ENCODE results near the gene TYK2. TPM values are rescaled to one million over a fixed set of nuclear protein-coding genes. Genes with fewer than 3 reads are reported as not detected.
A peak's percentile ranks its signal among the peaks of the same experiment; 100 is the strongest.

TYK2 gene
- total RNA-seq, 4 donors from 2014 or later = 40.8 to 77.2 (median 53.9) TPM

DNA sequence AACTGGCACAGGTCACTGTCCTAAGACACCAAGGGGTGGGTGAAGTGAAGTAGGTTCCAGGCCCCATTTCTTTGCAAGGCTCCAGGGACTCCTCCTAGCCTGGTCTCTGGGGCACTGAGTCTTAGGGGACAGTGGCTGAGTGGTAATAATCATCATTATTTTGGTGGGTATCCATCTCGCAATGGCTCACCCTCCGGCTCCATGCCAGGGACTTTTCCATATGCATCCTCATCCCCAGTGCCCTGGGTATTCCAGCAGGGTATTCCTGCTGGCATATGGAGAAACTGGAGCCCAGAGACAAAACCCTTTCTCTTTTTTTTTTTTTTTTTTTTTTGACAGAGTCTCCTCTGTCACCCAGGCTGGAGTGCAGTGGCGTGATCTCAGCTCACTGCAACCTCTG is 42.5 kb upstream of the TYK2 start:
- Histone ChIP-seq H3K27ac (no peak overlapping the region), H3K9me3 (no peaks in the 10 kb centered on the region), H3K4me3 (no peak overlapping the region), H3K36me3 (no peaks in the 10 kb centered on the region), H3K27me3 (peaks cover 86% of the 10 kb centered on the region), H3K4me1 (peaks cover 0 to 45% (median 25%) of the 10 kb centered on the region in 3 donors)
- WGBS, 2 donors (ENCODE audit: low coverage in 1 of 2) = 58 to 79% methylated on average over 2 of the region's 3 CpGs
- ATAC-seq = no peak
- TF ChIP-seq POLR2A (IDR thresholded peaks at IDR 0.05) (no peak), CTCF (IDR thresholded peaks at IDR 0.05) (no peak), POLR2AphosphoS5 (IDR thresholded peaks at IDR 0.05) (no peak), EP300 (IDR thresholded peaks at IDR 0.05) (no peak)

DNA sequence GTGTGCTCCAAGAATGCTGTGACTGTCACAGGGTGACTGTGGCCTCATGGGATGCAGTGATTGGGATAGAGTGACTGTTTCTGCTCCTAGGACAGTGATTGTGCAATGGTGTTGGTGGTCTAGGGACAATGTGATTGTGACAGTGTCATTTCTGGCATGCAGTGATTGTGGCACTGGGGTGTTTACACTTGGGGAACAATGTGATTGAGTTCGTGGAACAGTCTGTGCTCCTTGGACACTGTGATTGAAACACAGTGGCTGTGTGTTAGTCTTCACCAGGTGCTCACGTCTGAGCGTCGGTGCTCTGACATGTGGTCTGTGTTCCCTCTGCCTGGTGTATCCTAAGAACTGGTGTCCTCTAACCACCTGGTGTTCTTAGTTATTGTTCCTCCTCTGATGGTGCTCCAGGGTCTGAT is 41.7 kb upstream of the TYK2 start:
- no peaks in the 10 kb centered on the region for H3K36me3 ChIP-seq
- peaks cover 0 to 52% (median 25%) of the 10 kb centered on the region in 3 donors for H3K4me1 ChIP-seq
- TF ChIP-seq POLR2AphosphoS5 (IDR thresholded peaks at IDR 0.05) = no peak
- 5% methylated on average over 3 of the region's 4 CpGs; no CpG with 5 or more reads in 1 of the 2 donors for WGBS, 2 donors (ENCODE audit: low coverage in 1 of 2)
- H3K4me3 ChIP-seq = no peak overlapping the region
- no peak overlapping the region for H3K27ac ChIP-seq
- peaks cover 91% of the 10 kb centered on the region for H3K27me3 ChIP-seq
- ATAC-seq = no peak
- no peaks in the 10 kb centered on the region for H3K9me3 ChIP-seq

DNA sequence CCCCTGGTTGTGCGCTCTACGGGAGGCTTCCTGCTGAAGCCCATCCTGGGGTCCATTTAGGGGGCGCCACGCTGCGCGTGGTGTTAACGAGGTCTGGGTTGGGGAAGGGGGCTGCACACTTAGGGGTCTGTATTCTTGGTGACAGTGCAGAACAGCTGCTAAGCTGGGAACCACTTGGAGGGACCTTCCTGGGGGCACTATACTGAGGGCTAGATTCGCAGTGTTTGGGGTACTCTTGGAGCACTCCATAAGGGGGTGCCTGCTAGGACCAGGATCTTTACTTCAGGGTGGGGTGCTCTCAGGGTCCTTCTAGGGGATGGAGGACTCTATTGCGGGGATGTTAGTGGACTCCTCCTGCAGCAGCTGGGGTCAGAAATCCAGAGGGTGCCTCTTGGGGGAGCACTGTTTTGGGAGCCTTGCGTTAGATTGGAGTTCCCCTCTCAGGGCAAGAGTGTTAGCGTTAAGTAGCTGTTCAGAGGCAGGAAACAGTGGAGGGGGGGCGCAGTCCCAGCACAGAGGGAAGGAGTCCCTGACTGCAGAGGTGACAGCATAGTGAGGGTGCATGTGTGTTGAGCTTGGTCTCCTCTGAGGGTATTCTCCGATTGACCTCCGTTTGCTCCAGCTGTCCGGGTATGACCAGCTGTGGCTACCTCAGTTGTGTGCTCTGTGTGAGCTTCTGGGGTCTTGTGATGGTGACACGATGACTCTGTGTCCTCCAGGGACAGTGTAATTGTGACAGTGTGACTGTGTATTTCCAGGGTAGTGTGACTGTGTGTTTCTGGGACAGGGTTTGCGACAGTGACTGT is 41.1 kb upstream of the TYK2 start:
- 0% methylated on average over 1 of the region's 17 CpGs; no CpG with 5 or more reads in 1 of the 2 donors for WGBS, 2 donors (ENCODE audit: low coverage in 1 of 2)
- Histone ChIP-seq H3K36me3 (no peaks in the 10 kb centered on the region), H3K27ac (no peak overlapping the region), H3K9me3 (no peaks in the 10 kb centered on the region), H3K4me1 (peaks cover 0 to 58% (median 32%) of the 10 kb centered on the region in 3 donors), H3K27me3 (peaks cover 93% of the 10 kb centered on the region), H3K4me3 (no peak overlapping the region)
- TF ChIP-seq EP300 (IDR thresholded peaks at IDR 0.05) = no peak
- TF ChIP-seq POLR2A (IDR thresholded peaks at IDR 0.05) = no peak
- no peak for TF ChIP-seq CTCF (IDR thresholded peaks at IDR 0.05)
- TF ChIP-seq POLR2AphosphoS5 (IDR thresholded peaks at IDR 0.05) = no peak
- ATAC-seq = no peak

DNA sequence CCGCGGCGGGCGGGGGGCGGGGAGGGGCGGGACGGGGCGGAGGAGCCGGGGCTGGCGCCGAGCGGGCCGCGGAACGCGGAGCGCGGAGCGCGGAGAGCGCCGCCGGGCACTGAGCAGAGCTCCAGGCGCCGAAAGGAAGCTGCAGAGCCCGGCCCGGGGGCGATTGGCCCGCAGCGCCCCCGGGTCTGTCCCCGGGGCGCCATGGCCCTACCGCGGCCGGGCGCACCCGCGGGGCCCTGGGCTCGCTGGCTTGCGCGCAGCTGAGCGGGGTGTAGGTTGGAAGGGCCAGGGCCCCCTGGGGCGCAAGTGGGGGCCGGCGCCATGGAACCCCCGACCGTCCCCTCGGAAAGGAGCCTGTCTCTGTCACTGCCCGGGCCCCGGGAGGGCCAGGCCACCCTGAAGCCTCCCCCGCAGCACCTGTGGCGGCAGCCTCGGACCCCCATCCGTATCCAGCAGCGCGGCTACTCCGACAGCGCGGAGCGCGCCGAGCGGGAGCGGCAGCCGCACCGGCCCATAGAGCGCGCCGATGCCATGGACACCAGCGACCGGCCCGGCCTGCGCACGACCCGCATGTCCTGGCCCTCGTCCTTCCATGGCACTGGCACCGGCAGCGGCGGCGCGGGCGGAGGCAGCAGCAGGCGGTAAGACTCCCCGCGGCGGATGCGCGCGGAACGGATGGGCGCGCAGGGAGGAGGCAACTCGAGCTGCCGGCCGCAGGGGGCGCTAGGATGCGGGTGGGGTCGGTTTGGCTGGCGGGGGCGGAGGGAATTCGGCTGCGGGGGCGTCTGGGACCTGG is 40.3 kb upstream of the TYK2 start, which contains the start of gene PDE4A:
PDE4A (plus strand) TSS at position 95 of the 796 bp plus-strand sequence; CDS start at position 322, 227 bp downstream.
- Histone ChIP-seq H3K4me3 (peak within 1 kb of the TSS in 1 of 2 donors; percentile 28), H3K27me3 (peaks cover 98% of the 10 kb centered on the region), H3K4me1 (peaks cover 0 to 66% (median 35%) of the 10 kb centered on the region in 3 donors), H3K27ac (no peak within 1 kb of the TSS), H3K9me3 (no peaks in the 10 kb centered on the region), H3K36me3 (no peaks in the 10 kb centered on the region)
- no peak for ATAC-seq
- WGBS, 2 donors (ENCODE audit: low coverage in 1 of 2) = no CpG with 5 or more reads among the region's 104 CpGs
- TF ChIP-seq POLR2AphosphoS5 (IDR thresholded peaks at IDR 0.05) (no peak), EP300 (IDR thresholded peaks at IDR 0.05) (no peak), CTCF (IDR thresholded peaks at IDR 0.05) (no peak), POLR2A (IDR thresholded peaks at IDR 0.05) (no peak)
